Measurements from ENCODE around the gene NPTXR.

NPTXR gene

GRCh38 chr22:38824585-38824984 lies 19.2 kb downstream of the NPTXR start:
- TF ChIP-seq SIN3A (IDR thresholded peaks at IDR 0.05; ENCODE audit: borderline replicate concordance, insufficient read depth, low read length) (no peak; the same call in 1 of the 2 replicates), POLR2AphosphoS5 (IDR thresholded peaks at IDR 0.05; ENCODE audit: low read depth, low read length) (no peak), TAF1 (IDR thresholded peaks at IDR 0.05; ENCODE audit: borderline replicate concordance, insufficient read depth, low read length) (no peak), FOXP2 (optimal IDR thresholded peaks at IDR 0.05; ENCODE audit: borderline replicate concordance, extremely low read depth, extremely low read length, insufficient read depth) (no peak), REST (IDR thresholded peaks at IDR 0.05; ENCODE audit: insufficient read depth in 1 of 2, low read depth in 2 of 2, low read length in 2 of 2) (peak; percentile 99)

GRCh38 chr22:38823637-38824036 lies 20.2 kb downstream of the NPTXR start:
- no peak for TF ChIP-seq FOXP2 (optimal IDR thresholded peaks at IDR 0.05; ENCODE audit: borderline replicate concordance, extremely low read depth, extremely low read length, insufficient read depth)
- peak in 1 of 2 experiments; percentile 11; a peak in 1 of 4 replicates for TF ChIP-seq REST (IDR thresholded peaks at IDR 0.05; ENCODE audit: insufficient read depth in 1 of 2, low read depth in 2 of 2, low read length in 2 of 2)

GRCh38 chr22:38823076-38823475 lies 20.8 kb downstream of the NPTXR start:
- TF ChIP-seq SIN3A (IDR thresholded peaks at IDR 0.05; ENCODE audit: borderline replicate concordance, insufficient read depth, low read length) (no peak), FOXP2 (optimal IDR thresholded peaks at IDR 0.05; ENCODE audit: borderline replicate concordance, extremely low read depth, extremely low read length, insufficient read depth) (no peak), TAF1 (IDR thresholded peaks at IDR 0.05; ENCODE audit: borderline replicate concordance, insufficient read depth, low read length) (no peak), REST (IDR thresholded peaks at IDR 0.05; ENCODE audit: insufficient read depth in 1 of 2, low read depth in 2 of 2, low read length in 2 of 2) (no peak), POLR2AphosphoS5 (IDR thresholded peaks at IDR 0.05; ENCODE audit: low read depth, low read length) (no peak)

GRCh38 chr22:38820020-38820419 lies 23.8 kb downstream of the NPTXR start:
- TF ChIP-seq TAF1 (IDR thresholded peaks at IDR 0.05; ENCODE audit: borderline replicate concordance, insufficient read depth, low read length) (no peak), POLR2AphosphoS5 (IDR thresholded peaks at IDR 0.05; ENCODE audit: low read depth, low read length) (no peak), REST (IDR thresholded peaks at IDR 0.05; ENCODE audit: insufficient read depth in 1 of 2, low read depth in 2 of 2, low read length in 2 of 2) (no peak), SIN3A (IDR thresholded peaks at IDR 0.05; ENCODE audit: borderline replicate concordance, insufficient read depth, low read length) (no peak), FOXP2 (optimal IDR thresholded peaks at IDR 0.05; ENCODE audit: borderline replicate concordance, extremely low read depth, extremely low read length, insufficient read depth) (no peak)

- TF ChIP-seq POLR2AphosphoS5 (IDR thresholded peaks at IDR 0.05; ENCODE audit: low read depth, low read length) (no peak), REST (IDR thresholded peaks at IDR 0.05; ENCODE audit: insufficient read depth in 1 of 2, low read depth in 2 of 2, low read length in 2 of 2) (no peak), SIN3A (IDR thresholded peaks at IDR 0.05; ENCODE audit: borderline replicate concordance, insufficient read depth, low read length) (no peak), FOXP2 (optimal IDR thresholded peaks at IDR 0.05; ENCODE audit: borderline replicate concordance, extremely low read depth, extremely low read length, insufficient read depth) (no peak), TAF1 (IDR thresholded peaks at IDR 0.05; ENCODE audit: borderline replicate concordance, insufficient read depth, low read length) (no peak)
Measured at GRCh38 chr22:38819387-38819940, 24.4 kb downstream of the NPTXR start.

All from PFSK-1 (cell line).